ENCODE data around the gene IPP.

- TF ChIP-seq GATA2 (CRISPR knock-in tag; IDR thresholded peaks at IDR 0.05) = no peak
- no peak for TF ChIP-seq CTCF (IDR thresholded peaks at IDR 0.05)
- TF ChIP-seq RFX5 (IDR thresholded peaks at IDR 0.05; ENCODE audit: low read length) = no peak
- no peak for TF ChIP-seq USF1 (IDR thresholded peaks at IDR 0.05; ENCODE audit: borderline replicate concordance, low read depth)
- TF ChIP-seq FOSL2 (IDR thresholded peaks at IDR 0.05; ENCODE audit: borderline replicate concordance, low read depth) = no peak
- TF ChIP-seq TEAD4 (IDR thresholded peaks at IDR 0.05; ENCODE audit: borderline replicate concordance, insufficient read depth) = no peak
- no peak for TF ChIP-seq USF2 (IDR thresholded peaks at IDR 0.05; ENCODE audit: borderline replicate concordance, low read depth, low read length)
Observed at GRCh38 chr1:45787905-45788304, 37.5 kb upstream of the IPP start.
